ENCODE data around the gene OR4E1. TPM values are rescaled to one million over a fixed set of nuclear protein-coding genes. Genes with fewer than 3 reads are reported as not detected.

The OR4E1 gene
- total RNA-seq, 1 donor from 2014 or later = not detected

DNA sequence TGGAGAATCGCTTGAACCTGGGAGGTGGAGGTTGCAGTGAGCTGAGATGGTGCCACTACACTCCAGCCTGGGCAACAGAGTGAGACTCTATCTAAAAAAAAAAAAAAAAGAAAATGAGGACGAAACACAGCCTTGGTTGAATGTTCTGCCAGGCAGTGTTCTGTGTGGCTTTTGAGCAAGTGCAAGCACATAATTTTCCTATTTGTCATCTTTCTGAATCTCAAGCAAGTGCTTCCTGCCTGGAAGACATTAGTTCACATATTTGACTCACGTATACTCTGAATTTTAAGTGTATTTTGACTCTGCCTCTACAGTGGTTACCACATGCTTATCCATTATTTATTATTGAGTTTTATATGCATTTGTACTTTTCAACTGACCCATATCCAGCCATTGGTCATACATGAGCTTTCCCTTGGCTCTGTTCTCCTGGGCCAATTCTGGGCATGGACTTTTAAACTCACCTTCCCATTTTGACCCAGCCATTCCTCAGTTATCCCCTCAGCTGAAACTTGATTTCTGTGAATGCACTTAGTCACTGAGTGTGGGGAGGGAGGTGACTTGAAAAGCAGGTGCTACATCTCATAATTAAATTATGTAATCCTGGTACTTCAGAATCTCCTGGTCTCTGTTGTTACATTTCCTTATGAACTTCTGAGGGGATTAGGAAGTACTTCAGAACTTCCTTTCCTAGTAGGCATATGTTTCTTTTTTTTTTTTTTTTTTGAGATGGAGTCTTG is 47.0 kb downstream of the OR4E1 start:
- H3K27ac ChIP-seq = no peak overlapping the region
- Mint-ChIP-seq H3K27ac (no peak overlapping the region), H3K27me3 (ENCODE audit: insufficient read depth, low read depth) (no peaks in the 10 kb centered on the region), H3K4me1 (no peaks in the 10 kb centered on the region), H3K4me3 (no peak overlapping the region), H3K36me3 (no peaks in the 10 kb centered on the region), H3K9me3 (no peaks in the 10 kb centered on the region)
- H3K27me3 ChIP-seq = no peaks in the 10 kb centered on the region
- no peaks in the 10 kb centered on the region for H3K9me3 ChIP-seq (ENCODE audit: low read depth)
- H3K4me1 ChIP-seq = no peaks in the 10 kb centered on the region
- H4K20me1 ChIP-seq (ENCODE audit: low read depth) = no peaks in the 10 kb centered on the region
- no peak overlapping the region for H3K4me2 ChIP-seq
- no peak overlapping the region for H3K9ac ChIP-seq
- no peak for DNase-seq (ENCODE audit: low spot score)
- no peak overlapping the region for H2AFZ ChIP-seq (replicated peaks)
- no peak for TF ChIP-seq EZH2phosphoT487 (IDR thresholded peaks at IDR 0.05)
- no peak for TF ChIP-seq EZH2 (IDR thresholded peaks at IDR 0.05)
- TF ChIP-seq, protein P1, sequence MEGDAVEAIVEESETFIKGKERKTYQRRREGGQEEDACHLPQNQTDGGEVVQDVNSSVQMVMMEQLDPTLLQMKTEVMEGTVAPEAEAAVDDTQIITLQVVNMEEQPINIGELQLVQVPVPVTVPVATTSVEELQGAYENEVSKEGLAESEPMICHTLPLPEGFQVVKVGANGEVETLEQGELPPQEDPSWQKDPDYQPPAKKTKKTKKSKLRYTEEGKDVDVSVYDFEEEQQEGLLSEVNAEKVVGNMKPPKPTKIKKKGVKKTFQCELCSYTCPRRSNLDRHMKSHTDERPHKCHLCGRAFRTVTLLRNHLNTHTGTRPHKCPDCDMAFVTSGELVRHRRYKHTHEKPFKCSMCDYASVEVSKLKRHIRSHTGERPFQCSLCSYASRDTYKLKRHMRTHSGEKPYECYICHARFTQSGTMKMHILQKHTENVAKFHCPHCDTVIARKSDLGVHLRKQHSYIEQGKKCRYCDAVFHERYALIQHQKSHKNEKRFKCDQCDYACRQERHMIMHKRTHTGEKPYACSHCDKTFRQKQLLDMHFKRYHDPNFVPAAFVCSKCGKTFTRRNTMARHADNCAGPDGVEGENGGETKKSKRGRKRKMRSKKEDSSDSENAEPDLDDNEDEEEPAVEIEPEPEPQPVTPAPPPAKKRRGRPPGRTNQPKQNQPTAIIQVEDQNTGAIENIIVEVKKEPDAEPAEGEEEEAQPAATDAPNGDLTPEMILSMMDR (IDR thresholded peaks at IDR 0.05) = no peak
- H3K79me2 ChIP-seq (ENCODE audit: low read depth) = no peaks in the 10 kb centered on the region
- no peak overlapping the region for H3K4me3 ChIP-seq
- no peaks in the 10 kb centered on the region for H3K36me3 ChIP-seq
- no peaks in the 10 kb centered on the region for H3F3A ChIP-seq (ENCODE audit: low read depth)

Small RNA genes lying within 50 kb of the gene (small RNA-seq; reads per million reads assigned to genes)
- gene AC243972.3 = not detected

Other genes starting within 250 kb of the OR4E1 start
- gene CHD8, start 217.7 kb downstream of the OR4E1 start, total RNA-seq (ENCODE audit: low replicate concordance) = 72.5 and 81.1 TPM in 2 replicates
- 38.5 and 54.2 TPM in 2 replicates for gene RAB2B, start 196.9 kb downstream of the OR4E1 start, total RNA-seq (ENCODE audit: low replicate concordance)
- 34.2 and 35.7 TPM in 2 replicates for gene TOX4, start 196.6 kb downstream of the OR4E1 start, total RNA-seq (ENCODE audit: low replicate concordance)
- gene METTL3, start 162.5 kb downstream of the OR4E1 start, total RNA-seq (ENCODE audit: low replicate concordance) = 99.5 and 108 TPM in 2 replicates
- 263 and 394 TPM in 2 replicates for gene SALL2, start 147.5 kb downstream of the OR4E1 start, total RNA-seq (ENCODE audit: low replicate concordance)
- not detected in 2 replicates for gene OR10G3, start 93.7 kb downstream of the OR4E1 start, total RNA-seq (ENCODE audit: low replicate concordance)
- gene OR10G2, start 38.9 kb downstream of the OR4E1 start, total RNA-seq (ENCODE audit: low replicate concordance) = not detected in 2 replicates
- not detected in 2 replicates for gene OR4E2, start 20.0 kb downstream of the OR4E1 start, total RNA-seq (ENCODE audit: low replicate concordance)

Data from neural progenitor cell (in vitro differentiated cells).